GM12891 (cell line): ENCODE measurements around the gene HNF1A.

ENCODE experiments used
- PAX5 ChIP-seq: IDR thresholded peaks from 2 replicates; pipeline ENCODE4 v1.6.1; 2011; ENCODE audit warnings: low read length, moderate library complexity, mild to moderate bottlenecking; ENCODE audit not compliant: insufficient read depth, severe bottlenecking
- POLR2A ChIP-seq: IDR thresholded peaks from 2 replicates; pipeline ENCODE4 v1.6.1; 2011; ENCODE audit warnings: low read depth, low read length, control low read depth
- POLR2AphosphoS5 ChIP-seq: IDR thresholded peaks from 2 replicates; pipeline ENCODE4 v1.6.1; 2011; ENCODE audit warnings: low read depth, low read length, control low read depth
- SPI1 ChIP-seq: IDR thresholded peaks from 2 replicates; pipeline ENCODE4 v1.6.1; 2011; ENCODE audit warnings: low read depth, low read length, control low read depth
- TAF1 ChIP-seq: IDR thresholded peaks from 2 replicates; pipeline ENCODE4 v1.6.1; 2011; ENCODE audit warnings: low read depth, low read length, control low read depth

GRCh38 chr12:120980800-120981368, 2.5 kb downstream of the HNF1A start:
- TF ChIP-seq POLR2AphosphoS5 (no peak), POLR2A (no peak), TAF1 (no peak), SPI1 (no peak), PAX5 (no peak)
